HepG2 (cell line): ENCODE data around the gene AQP11. TPM values are rescaled to one million over a fixed set of nuclear protein-coding genes. Genes with fewer than 3 reads are reported as not detected.

Experiments used
- KAT8 ChIP-seq: IDR thresholded peaks from 2 replicates; pipeline ENCODE4 v1.6.1; 2016; ENCODE audit warnings: missing genetic modification reagents, missing compliant biosample characterization
- NPAS2 ChIP-seq: sonication (generic); formaldehyde crosslinking; IDR thresholded peaks from 2 replicates; pipeline ENCODE4 v1.8.0; 2022; ENCODE audit warnings: mild to moderate bottlenecking, missing genetic modification reagents, borderline replicate concordance
- REXO4 ChIP-seq: sonication (generic); formaldehyde crosslinking; IDR thresholded peaks from 2 replicates; pipeline ENCODE4 v1.8.0; 2022; ENCODE audit warnings: missing genetic modification reagents, mild to moderate bottlenecking, borderline replicate concordance
- SALL1 ChIP-seq: sonication (generic); formaldehyde crosslinking; IDR thresholded peaks from 2 replicates; pipeline ENCODE4 v1.8.0; 2022; ENCODE audit warnings: mild to moderate bottlenecking, missing genetic modification reagents
- TAF1 ChIP-seq: sonication (generic); formaldehyde crosslinking; IDR thresholded peaks from 2 replicates; pipeline ENCODE4 v1.4.0; 2020; ENCODE audit warnings: missing genetic modification reagents
- TP53 ChIP-seq: sonication (generic); formaldehyde crosslinking; conservative IDR thresholded peaks from 2 replicates; pipeline ENCODE4 v1.4.0; 2020; ENCODE audit warnings: missing genetic modification reagents
- ZBTB42 ChIP-seq: sonication (generic); formaldehyde crosslinking; IDR thresholded peaks from 2 replicates; pipeline ENCODE4 v1.5.0; 2020; ENCODE audit warnings: mild to moderate bottlenecking, missing genetic modification reagents
- ZNF780A ChIP-seq: sonication (generic); formaldehyde crosslinking; IDR thresholded peaks from 2 replicates; pipeline ENCODE4 v1.8.0; 2022; ENCODE audit warnings: mild to moderate bottlenecking, missing genetic modification reagents, moderate library complexity
- ZNF883 ChIP-seq: sonication (generic); formaldehyde crosslinking; IDR thresholded peaks from 2 replicates; pipeline ENCODE4 v1.5.1; 2020; ENCODE audit warnings: mild to moderate bottlenecking, missing genetic modification reagents; ENCODE audit errors: not compliant biosample characterization
- polyA plus RNA-seq, 8 experiments: library from polyadenylated mRNA; depleted of rRNA in 3 of 8; stranded (reverse) in 7 of 8; unstranded in 1 of 8; fragments of >200 nt; fragmentation: Illumina TruSeq in 4 of 8; extraction: Trizol in 4 of 8; gene quantifications; 2 replicates each; pipeline versions ENCODE4 v1.2.1 to v1.2.3, GENCODE V29; 2011 to 2016; ENCODE audit warnings: low read depth in 4 of 8, missing spikeins in 1 of 8, mixed read lengths in 1 of 8; ENCODE audit not compliant: insufficient read depth in 1 of 8
- total RNA-seq, 5 experiments: library from RNA; depleted of rRNA; stranded (reverse); fragments of >200 nt; fragmentation: Illumina TruSeq; extraction: Trizol; gene quantifications; 2 replicates each; pipeline ENCODE4 v1.2.3, GENCODE V29; 2016; ENCODE audit warnings: low read depth in 1 of 5
- TF ChIP-seq, protein P1 (sequence below): sonication (generic); formaldehyde crosslinking; IDR thresholded peaks from 2 replicates; pipeline ENCODE4 v1.4.0; 2020; ENCODE audit warnings: mild to moderate bottlenecking, missing genetic modification reagents
- TF ChIP-seq, protein P2 (sequence below): sonication (generic); formaldehyde crosslinking; IDR thresholded peaks from 2 replicates; pipeline ENCODE4 v1.5.0; 2020; ENCODE audit warnings: missing genetic modification reagents
- TF ChIP-seq, protein P3 (sequence below): sonication (generic); formaldehyde crosslinking; IDR thresholded peaks from 2 replicates; pipeline ENCODE4 v1.5.0; 2020; ENCODE audit warnings: mild to moderate bottlenecking, missing genetic modification reagents, borderline replicate concordance
- TF ChIP-seq, protein P4 (sequence below): sonication (generic); formaldehyde crosslinking; IDR thresholded peaks from 2 replicates; pipeline ENCODE4 v1.9.0; 2022; ENCODE audit warnings: missing genetic modification reagents, mild to moderate bottlenecking, borderline replicate concordance
- TF ChIP-seq, protein P5 (sequence below): IDR thresholded peaks from 2 replicates; pipeline ENCODE4 v1.6.1; 2018; ENCODE audit warnings: missing genetic modification reagents

The AQP11 gene
- total and polyA plus RNA-seq, 2 of the 13 experiments (the other 11 are each of a cell fraction or from before 2014, with no cell fraction given) = 10.4 to 15.3 TPM

DNA sequence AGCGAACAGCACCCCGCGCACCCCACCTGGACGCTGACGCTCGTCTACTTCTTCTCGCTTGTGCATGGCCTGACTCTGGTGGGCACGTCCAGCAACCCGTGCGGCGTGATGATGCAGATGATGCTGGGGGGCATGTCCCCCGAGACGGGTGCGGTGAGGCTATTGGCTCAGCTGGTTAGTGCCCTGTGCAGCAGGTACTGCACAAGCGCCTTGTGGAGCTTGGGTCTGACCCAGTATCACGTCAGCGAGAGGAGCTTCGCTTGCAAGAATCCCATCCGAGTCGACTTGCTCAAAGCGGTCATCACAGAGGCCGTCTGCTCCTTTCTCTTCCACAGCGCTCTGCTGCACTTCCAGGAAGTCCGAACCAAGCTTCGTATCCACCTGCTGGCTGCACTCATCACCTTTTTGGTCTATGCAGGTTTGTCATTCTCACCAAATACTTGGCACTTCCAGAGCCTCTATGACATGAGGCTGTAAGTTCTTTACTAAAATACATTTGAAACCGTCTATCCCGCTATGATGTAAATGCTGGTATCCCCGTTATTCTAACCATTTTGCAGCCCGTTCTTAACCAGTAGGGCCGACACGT lies 535 bp downstream of the AQP11 start (continued):
- TF ChIP-seq, protein P1, sequence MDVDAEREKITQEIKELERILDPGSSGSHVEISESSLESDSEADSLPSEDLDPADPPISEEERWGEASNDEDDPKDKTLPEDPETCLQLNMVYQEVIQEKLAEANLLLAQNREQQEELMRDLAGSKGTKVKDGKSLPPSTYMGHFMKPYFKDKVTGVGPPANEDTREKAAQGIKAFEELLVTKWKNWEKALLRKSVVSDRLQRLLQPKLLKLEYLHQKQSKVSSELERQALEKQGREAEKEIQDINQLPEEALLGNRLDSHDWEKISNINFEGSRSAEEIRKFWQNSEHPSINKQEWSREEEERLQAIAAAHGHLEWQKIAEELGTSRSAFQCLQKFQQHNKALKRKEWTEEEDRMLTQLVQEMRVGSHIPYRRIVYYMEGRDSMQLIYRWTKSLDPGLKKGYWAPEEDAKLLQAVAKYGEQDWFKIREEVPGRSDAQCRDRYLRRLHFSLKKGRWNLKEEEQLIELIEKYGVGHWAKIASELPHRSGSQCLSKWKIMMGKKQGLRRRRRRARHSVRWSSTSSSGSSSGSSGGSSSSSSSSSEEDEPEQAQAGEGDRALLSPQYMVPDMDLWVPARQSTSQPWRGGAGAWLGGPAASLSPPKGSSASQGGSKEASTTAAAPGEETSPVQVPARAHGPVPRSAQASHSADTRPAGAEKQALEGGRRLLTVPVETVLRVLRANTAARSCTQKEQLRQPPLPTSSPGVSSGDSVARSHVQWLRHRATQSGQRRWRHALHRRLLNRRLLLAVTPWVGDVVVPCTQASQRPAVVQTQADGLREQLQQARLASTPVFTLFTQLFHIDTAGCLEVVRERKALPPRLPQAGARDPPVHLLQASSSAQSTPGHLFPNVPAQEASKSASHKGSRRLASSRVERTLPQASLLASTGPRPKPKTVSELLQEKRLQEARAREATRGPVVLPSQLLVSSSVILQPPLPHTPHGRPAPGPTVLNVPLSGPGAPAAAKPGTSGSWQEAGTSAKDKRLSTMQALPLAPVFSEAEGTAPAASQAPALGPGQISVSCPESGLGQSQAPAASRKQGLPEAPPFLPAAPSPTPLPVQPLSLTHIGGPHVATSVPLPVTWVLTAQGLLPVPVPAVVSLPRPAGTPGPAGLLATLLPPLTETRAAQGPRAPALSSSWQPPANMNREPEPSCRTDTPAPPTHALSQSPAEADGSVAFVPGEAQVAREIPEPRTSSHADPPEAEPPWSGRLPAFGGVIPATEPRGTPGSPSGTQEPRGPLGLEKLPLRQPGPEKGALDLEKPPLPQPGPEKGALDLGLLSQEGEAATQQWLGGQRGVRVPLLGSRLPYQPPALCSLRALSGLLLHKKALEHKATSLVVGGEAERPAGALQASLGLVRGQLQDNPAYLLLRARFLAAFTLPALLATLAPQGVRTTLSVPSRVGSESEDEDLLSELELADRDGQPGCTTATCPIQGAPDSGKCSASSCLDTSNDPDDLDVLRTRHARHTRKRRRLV (CRISPR knock-in tag) = 0 out of 2 replicates have a peak, but pooled peaks have one; percentile 82
- TF ChIP-seq SALL1 (CRISPR knock-in tag) (peak; percentile 70), REXO4 (no peak), NPAS2 (CRISPR knock-in tag) (no peak), KAT8 (0 out of 2 replicates have a peak, but pooled peaks have one; percentile 6), TP53 (CRISPR knock-in tag) (peak; percentile 87; the same call in 1 of the 2 replicates), ZNF883 (no peak), ZBTB42 (CRISPR knock-in tag) (0 out of 2 replicates have a peak, but pooled peaks have one; percentile 23), TAF1 (CRISPR knock-in tag) (no peak; the same call in 1 of the 2 replicates), ZNF780A (CRISPR knock-in tag) (peak; percentile 12)
- TF ChIP-seq, protein P2, sequence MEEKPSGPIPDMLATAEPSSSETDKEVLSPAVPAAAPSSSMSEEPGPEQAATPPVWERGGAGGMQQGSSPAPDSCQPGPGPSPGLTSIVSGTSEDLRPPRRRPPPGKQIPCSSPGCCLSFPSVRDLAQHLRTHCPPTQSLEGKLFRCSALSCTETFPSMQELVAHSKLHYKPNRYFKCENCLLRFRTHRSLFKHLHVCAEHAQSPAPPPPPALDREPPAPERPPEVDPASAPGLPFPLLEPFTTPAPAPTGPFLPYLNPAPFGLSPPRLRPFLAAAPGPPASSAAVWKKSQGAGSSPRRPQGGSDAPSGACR (CRISPR knock-in tag) = no peak
- TF ChIP-seq, protein P3, sequence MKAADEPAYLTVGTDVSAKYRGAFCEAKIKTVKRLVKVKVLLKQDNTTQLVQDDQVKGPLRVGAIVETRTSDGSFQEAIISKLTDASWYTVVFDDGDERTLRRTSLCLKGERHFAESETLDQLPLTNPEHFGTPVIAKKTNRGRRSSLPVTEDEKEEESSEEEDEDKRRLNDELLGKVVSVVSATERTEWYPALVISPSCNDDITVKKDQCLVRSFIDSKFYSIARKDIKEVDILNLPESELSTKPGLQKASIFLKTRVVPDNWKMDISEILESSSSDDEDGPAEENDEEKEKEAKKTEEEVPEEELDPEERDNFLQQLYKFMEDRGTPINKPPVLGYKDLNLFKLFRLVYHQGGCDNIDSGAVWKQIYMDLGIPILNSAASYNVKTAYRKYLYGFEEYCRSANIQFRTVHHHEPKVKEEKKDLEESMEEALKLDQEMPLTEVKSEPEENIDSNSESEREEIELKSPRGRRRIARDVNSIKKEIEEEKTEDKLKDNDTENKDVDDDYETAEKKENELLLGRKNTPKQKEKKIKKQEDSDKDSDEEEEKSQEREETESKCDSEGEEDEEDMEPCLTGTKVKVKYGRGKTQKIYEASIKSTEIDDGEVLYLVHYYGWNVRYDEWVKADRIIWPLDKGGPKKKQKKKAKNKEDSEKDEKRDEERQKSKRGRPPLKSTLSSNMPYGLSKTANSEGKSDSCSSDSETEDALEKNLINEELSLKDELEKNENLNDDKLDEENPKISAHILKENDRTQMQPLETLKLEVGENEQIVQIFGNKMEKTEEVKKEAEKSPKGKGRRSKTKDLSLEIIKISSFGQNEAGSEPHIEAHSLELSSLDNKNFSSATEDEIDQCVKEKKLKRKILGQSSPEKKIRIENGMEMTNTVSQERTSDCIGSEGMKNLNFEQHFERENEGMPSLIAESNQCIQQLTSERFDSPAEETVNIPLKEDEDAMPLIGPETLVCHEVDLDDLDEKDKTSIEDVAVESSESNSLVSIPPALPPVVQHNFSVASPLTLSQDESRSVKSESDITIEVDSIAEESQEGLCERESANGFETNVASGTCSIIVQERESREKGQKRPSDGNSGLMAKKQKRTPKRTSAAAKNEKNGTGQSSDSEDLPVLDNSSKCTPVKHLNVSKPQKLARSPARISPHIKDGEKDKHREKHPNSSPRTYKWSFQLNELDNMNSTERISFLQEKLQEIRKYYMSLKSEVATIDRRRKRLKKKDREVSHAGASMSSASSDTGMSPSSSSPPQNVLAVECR (CRISPR knock-in tag) = peak; percentile 77
- TF ChIP-seq, protein P4, sequence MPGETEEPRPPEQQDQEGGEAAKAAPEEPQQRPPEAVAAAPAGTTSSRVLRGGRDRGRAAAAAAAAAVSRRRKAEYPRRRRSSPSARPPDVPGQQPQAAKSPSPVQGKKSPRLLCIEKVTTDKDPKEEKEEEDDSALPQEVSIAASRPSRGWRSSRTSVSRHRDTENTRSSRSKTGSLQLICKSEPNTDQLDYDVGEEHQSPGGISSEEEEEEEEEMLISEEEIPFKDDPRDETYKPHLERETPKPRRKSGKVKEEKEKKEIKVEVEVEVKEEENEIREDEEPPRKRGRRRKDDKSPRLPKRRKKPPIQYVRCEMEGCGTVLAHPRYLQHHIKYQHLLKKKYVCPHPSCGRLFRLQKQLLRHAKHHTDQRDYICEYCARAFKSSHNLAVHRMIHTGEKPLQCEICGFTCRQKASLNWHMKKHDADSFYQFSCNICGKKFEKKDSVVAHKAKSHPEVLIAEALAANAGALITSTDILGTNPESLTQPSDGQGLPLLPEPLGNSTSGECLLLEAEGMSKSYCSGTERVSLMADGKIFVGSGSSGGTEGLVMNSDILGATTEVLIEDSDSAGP (CRISPR knock-in tag) = peak; percentile 80
- TF ChIP-seq, protein P5, sequence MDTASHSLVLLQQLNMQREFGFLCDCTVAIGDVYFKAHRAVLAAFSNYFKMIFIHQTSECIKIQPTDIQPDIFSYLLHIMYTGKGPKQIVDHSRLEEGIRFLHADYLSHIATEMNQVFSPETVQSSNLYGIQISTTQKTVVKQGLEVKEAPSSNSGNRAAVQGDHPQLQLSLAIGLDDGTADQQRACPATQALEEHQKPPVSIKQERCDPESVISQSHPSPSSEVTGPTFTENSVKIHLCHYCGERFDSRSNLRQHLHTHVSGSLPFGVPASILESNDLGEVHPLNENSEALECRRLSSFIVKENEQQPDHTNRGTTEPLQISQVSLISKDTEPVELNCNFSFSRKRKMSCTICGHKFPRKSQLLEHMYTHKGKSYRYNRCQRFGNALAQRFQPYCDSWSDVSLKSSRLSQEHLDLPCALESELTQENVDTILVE (CRISPR knock-in tag) = no peak
